SK-N-SH treated with all-trans-retinoic acid at 6 μM for 48 hours (cell line): ENCODE measurements around the gene RCOR1.

ENCODE experiments used
- ARNTL ChIP-seq: fragments of 450-650 bp; formaldehyde crosslinking; IDR thresholded peaks from 2 replicates; pipeline ENCODE4 v1.5.0; 2020; ENCODE audit warnings: low read depth, mild to moderate bottlenecking, moderate library complexity, borderline replicate concordance
- BACH2 ChIP-seq: fragments of 250-450 bp; sonication (Bioruptor Pico); IDR thresholded peaks from 2 replicates; pipeline ENCODE4 v1.9.0; 2021; ENCODE audit warnings: mild to moderate bottlenecking, borderline replicate concordance
- CREB5 ChIP-seq: fragments of 250-450 bp; sonication (Bioruptor Pico); IDR thresholded peaks from 2 replicates; pipeline ENCODE4 v1.5.1; 2020; ENCODE audit warnings: low read depth, mild to moderate bottlenecking, moderate library complexity
- CSRNP3 ChIP-seq: fragments of 250-450 bp; sonication (Bioruptor Pico); IDR thresholded peaks from 2 replicates; pipeline ENCODE4 v1.5.1; 2021; ENCODE audit warnings: mild to moderate bottlenecking, moderate library complexity
- ESRRG ChIP-seq: fragments of 250-450 bp; sonication (Bioruptor Pico); IDR thresholded peaks from 2 replicates; pipeline ENCODE4 v1.6.1; 2021; ENCODE audit warnings: mild to moderate bottlenecking
- ISL1 ChIP-seq: fragments of 250-450 bp; sonication (Bioruptor Pico); IDR thresholded peaks from 2 replicates; pipeline ENCODE4 v2.1.2; 2022; ENCODE audit warnings: mild to moderate bottlenecking, moderate library complexity
- PATZ1 ChIP-seq: fragments of 250-450 bp; sonication (Bioruptor Pico); IDR thresholded peaks from 2 replicates; pipeline ENCODE4 v1.8.0; 2020; ENCODE audit warnings: mild to moderate bottlenecking, moderate library complexity, borderline replicate concordance
- TCF4 ChIP-seq: fragments of 250-450 bp; sonication (Bioruptor Pico); IDR thresholded peaks from 2 replicates; pipeline ENCODE4 v1.8.0; 2021; ENCODE audit warnings: mild to moderate bottlenecking, moderate library complexity, borderline replicate concordance
- ZFP3 ChIP-seq: fragments of 250-450 bp; sonication (Bioruptor Pico); IDR thresholded peaks from 2 replicates; pipeline ENCODE4 v1.5.0; 2020; ENCODE audit warnings: mild to moderate bottlenecking, moderate library complexity
- ZNF70 ChIP-seq: fragments of 450-650 bp; formaldehyde crosslinking; IDR thresholded peaks from 2 replicates; pipeline ENCODE4 v1.5.0; 2020; ENCODE audit warnings: mild to moderate bottlenecking, moderate library complexity
- TF ChIP-seq, protein P1 (sequence below): fragments of 250-450 bp; sonication (Bioruptor Pico); IDR thresholded peaks from 2 replicates; pipeline ENCODE4 v1.8.0; 2021; ENCODE audit warnings: low read depth, mild to moderate bottlenecking, moderate library complexity, borderline replicate concordance
- TF ChIP-seq, protein P2 (sequence below): fragments of 250-450 bp; sonication (Bioruptor Pico); IDR thresholded peaks from 2 replicates; pipeline ENCODE4 v1.5.0; 2020; ENCODE audit warnings: mild to moderate bottlenecking, moderate library complexity

GRCh38 chr14:102580550-102581110 lies 11.8 kb upstream of the RCOR1 start:
- TF ChIP-seq ZFP3 (no peak), ISL1 (CRISPR knock-in tag) (no peak), BACH2 (CRISPR knock-in tag) (no peak), ZNF70 (CRISPR knock-in tag) (no peak), ESRRG (CRISPR knock-in tag) (no peak), CSRNP3 (no peak), ARNTL (CRISPR knock-in tag) (no peak), PATZ1 (no peak), CREB5 (CRISPR knock-in tag) (no peak), TCF4 (CRISPR knock-in tag) (no peak)
- TF ChIP-seq, protein P1, sequence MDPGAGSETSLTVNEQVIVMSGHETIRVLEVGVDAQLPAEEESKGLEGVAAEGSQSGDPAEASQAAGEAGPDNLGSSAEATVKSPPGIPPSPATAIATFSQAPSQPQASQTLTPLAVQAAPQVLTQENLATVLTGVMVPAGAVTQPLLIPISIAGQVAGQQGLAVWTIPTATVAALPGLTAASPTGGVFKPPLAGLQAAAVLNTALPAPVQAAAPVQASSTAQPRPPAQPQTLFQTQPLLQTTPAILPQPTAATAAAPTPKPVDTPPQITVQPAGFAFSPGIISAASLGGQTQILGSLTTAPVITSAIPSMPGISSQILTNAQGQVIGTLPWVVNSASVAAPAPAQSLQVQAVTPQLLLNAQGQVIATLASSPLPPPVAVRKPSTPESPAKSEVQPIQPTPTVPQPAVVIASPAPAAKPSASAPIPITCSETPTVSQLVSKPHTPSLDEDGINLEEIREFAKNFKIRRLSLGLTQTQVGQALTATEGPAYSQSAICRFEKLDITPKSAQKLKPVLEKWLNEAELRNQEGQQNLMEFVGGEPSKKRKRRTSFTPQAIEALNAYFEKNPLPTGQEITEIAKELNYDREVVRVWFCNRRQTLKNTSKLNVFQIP (CRISPR knock-in tag), result no peak
- TF ChIP-seq, protein P2, sequence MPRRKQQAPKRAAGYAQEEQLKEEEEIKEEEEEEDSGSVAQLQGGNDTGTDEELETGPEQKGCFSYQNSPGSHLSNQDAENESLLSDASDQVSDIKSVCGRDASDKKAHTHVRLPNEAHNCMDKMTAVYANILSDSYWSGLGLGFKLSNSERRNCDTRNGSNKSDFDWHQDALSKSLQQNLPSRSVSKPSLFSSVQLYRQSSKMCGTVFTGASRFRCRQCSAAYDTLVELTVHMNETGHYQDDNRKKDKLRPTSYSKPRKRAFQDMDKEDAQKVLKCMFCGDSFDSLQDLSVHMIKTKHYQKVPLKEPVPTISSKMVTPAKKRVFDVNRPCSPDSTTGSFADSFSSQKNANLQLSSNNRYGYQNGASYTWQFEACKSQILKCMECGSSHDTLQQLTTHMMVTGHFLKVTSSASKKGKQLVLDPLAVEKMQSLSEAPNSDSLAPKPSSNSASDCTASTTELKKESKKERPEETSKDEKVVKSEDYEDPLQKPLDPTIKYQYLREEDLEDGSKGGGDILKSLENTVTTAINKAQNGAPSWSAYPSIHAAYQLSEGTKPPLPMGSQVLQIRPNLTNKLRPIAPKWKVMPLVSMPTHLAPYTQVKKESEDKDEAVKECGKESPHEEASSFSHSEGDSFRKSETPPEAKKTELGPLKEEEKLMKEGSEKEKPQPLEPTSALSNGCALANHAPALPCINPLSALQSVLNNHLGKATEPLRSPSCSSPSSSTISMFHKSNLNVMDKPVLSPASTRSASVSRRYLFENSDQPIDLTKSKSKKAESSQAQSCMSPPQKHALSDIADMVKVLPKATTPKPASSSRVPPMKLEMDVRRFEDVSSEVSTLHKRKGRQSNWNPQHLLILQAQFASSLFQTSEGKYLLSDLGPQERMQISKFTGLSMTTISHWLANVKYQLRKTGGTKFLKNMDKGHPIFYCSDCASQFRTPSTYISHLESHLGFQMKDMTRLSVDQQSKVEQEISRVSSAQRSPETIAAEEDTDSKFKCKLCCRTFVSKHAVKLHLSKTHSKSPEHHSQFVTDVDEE (CRISPR knock-in tag), result no peak
